ENCODE results near the gene SYNJ1.

DNA sequence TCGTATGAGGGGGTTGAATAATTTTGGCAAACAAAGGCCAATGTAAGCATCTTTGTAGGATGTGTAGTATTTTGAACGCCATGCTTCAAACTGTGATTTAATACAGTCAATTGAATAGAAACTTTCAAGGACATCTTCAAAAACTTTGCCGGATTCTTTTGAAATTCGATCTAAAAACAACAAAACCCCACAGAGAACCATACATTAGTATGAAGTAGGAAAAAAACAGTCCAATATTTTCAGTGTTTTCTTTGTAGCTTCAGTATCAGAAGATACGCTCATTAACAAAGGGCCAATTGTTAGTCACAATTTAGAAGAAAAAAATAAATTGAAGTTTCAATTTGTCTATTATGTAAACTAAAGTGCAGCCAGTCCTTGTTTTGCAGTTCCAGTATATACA lies 20.7 kb upstream of the SYNJ1 start:
- TF ChIP-seq POLR2AphosphoS5 (IDR thresholded peaks at IDR 0.05; ENCODE audit: low read depth), result no peak
- TF ChIP-seq CTCF (conservative IDR thresholded peaks at IDR 0.05; ENCODE audit: low read depth in 2 of 2), result no peak
- TF ChIP-seq EZH2 (IDR thresholded peaks at IDR 0.05; ENCODE audit: low read depth, unreplicated experiment), result no peak
- TF ChIP-seq EZH2phosphoT487 (IDR thresholded peaks at IDR 0.05; ENCODE audit: unreplicated experiment), result no peak
- no peak for TF ChIP-seq CREB1 (CRISPR knock-in tag; IDR thresholded peaks at IDR 0.05; ENCODE audit: low read depth)
- TF ChIP-seq JUNB (IDR thresholded peaks at IDR 0.05; ENCODE audit: unreplicated experiment), result no peak
- TF ChIP-seq REST (IDR thresholded peaks at IDR 0.05; ENCODE audit: unreplicated experiment), result no peak
- TF ChIP-seq, protein P1, sequence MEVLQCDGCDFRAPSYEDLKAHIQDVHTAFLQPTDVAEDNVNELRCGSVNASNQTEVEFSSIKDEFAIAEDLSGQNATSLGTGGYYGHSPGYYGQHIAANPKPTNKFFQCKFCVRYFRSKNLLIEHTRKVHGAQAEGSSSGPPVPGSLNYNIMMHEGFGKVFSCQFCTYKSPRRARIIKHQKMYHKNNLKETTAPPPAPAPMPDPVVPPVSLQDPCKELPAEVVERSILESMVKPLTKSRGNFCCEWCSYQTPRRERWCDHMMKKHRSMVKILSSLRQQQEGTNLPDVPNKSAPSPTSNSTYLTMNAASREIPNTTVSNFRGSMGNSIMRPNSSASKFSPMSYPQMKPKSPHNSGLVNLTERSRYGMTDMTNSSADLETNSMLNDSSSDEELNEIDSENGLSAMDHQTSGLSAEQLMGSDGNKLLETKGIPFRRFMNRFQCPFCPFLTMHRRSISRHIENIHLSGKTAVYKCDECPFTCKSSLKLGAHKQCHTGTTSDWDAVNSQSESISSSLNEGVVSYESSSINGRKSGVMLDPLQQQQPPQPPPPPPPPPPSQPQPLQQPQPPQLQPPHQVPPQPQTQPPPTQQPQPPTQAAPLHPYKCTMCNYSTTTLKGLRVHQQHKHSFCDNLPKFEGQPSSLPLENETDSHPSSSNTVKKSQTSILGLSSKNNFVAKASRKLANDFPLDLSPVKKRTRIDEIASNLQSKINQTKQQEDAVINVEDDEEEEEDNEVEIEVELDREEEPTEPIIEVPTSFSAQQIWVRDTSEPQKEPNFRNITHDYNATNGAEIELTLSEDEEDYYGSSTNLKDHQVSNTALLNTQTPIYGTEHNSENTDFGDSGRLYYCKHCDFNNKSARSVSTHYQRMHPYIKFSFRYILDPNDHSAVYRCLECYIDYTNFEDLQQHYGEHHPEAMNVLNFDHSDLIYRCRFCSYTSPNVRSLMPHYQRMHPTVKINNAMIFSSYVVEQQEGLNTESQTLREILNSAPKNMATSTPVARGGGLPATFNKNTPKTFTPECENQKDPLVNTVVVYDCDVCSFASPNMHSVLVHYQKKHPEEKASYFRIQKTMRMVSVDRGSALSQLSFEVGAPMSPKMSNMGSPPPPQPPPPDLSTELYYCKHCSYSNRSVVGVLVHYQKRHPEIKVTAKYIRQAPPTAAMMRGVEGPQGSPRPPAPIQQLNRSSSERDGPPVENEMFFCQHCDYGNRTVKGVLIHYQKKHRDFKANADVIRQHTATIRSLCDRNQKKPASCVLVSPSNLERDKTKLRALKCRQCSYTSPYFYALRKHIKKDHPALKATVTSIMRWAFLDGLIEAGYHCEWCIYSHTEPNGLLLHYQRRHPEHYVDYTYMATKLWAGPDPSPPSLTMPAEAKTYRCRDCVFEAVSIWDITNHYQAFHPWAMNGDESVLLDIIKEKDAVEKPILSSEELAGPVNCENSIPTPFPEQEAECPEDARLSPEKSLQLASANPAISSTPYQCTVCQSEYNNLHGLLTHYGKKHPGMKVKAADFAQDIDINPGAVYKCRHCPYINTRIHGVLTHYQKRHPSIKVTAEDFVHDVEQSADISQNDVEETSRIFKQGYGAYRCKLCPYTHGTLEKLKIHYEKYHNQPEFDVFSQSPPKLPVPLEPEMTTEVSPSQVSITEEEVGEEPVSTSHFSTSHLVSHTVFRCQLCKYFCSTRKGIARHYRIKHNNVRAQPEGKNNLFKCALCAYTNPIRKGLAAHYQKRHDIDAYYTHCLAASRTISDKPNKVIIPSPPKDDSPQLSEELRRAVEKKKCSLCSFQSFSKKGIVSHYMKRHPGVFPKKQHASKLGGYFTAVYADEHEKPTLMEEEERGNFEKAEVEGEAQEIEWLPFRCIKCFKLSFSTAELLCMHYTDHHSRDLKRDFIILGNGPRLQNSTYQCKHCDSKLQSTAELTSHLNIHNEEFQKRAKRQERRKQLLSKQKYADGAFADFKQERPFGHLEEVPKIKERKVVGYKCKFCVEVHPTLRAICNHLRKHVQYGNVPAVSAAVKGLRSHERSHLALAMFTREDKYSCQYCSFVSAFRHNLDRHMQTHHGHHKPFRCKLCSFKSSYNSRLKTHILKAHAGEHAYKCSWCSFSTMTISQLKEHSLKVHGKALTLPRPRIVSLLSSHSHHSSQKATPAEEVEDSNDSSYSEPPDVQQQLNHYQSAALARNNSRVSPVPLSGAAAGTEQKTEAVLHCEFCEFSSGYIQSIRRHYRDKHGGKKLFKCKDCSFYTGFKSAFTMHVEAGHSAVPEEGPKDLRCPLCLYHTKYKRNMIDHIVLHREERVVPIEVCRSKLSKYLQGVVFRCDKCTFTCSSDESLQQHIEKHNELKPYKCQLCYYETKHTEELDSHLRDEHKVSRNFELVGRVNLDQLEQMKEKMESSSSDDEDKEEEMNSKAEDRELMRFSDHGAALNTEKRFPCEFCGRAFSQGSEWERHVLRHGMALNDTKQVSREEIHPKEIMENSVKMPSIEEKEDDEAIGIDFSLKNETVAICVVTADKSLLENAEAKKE (CRISPR knock-in tag; IDR thresholded peaks at IDR 0.05), result no peak
- no peak for TF ChIP-seq ZNF331 (CRISPR knock-in tag; IDR thresholded peaks at IDR 0.05; ENCODE audit: low read depth)
- TF ChIP-seq ETS1 (IDR thresholded peaks at IDR 0.05), result no peak
- no peak for TF ChIP-seq ZNF114 (CRISPR knock-in tag; IDR thresholded peaks at IDR 0.05)
- no peak for TF ChIP-seq NANOG (IDR thresholded peaks at IDR 0.05; ENCODE audit: borderline replicate concordance)
